ENCODE measurements around the gene MTCH1.

- TF ChIP-seq CTCF (conservative IDR thresholded peaks at IDR 0.05) (no peak), EZH2 (IDR thresholded peaks at IDR 0.05; ENCODE audit: low read depth) (no peak)
Measured at GRCh38 chr6:36975231-36976006, 10.6 kb downstream of the MTCH1 start.
